ENCODE data around the gene HHAT.

HHAT gene

DNA sequence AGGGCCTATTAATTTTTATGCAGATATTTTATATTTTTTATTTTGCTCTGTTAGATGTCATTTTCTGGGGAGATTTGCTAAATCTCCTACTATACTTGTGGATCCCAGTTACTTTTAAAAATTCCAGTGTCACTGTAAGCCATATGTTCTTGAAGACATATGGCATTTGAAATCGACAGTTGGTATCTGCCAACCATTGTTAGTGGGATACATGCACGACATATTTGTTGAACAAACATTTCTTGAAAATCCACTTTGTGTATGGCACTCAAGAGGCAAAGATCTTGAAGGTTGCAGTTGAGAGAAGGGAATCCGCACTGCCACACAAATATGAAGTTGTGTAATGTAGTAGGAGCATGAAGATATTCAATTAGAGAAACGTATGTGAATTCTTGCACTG lies 287.7 kb downstream of the HHAT start:
- no peak for DNase-seq

DNA sequence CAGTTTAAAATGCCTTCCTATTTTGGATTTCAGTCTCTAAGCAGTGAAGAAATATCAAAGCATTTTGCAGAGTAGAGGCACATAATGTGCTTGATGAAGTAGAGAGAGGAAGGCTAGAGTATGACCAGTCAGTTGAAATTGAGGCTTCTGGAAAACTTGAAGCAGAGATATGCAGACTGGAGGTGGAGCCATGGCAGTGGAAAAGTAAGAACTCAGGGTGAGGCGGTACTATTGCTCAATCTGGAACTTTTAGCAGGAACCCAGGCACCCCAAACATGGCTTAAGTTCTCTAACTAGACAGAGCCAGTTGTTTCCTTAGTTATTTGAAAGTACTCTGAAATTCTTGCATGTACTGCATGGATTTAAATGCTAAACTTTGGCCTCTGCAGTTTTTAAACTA lies 288.6 kb downstream of the HHAT start:
- DNase-seq = no peak

DNA sequence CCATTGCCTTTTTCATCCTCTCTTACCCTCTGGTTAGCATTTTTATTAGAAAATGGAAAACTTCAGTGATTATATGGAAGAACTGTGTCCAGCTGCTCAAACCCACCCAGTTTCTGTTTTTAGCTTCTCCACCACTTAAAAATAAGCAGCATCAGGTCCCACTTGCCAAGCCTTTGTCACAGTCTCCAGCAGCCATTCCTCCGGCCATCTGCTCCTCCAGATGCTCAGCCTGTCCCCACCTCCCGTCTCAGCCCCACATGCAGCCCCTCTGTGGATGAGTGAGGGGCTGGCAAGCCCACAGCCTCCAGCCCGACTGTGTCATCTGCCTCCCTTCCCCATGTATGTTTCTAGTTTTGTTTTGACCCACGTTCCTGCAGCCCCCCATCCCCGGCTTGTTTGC lies 289.7 kb downstream of the HHAT start:
- DNase-seq = no peak

DNA sequence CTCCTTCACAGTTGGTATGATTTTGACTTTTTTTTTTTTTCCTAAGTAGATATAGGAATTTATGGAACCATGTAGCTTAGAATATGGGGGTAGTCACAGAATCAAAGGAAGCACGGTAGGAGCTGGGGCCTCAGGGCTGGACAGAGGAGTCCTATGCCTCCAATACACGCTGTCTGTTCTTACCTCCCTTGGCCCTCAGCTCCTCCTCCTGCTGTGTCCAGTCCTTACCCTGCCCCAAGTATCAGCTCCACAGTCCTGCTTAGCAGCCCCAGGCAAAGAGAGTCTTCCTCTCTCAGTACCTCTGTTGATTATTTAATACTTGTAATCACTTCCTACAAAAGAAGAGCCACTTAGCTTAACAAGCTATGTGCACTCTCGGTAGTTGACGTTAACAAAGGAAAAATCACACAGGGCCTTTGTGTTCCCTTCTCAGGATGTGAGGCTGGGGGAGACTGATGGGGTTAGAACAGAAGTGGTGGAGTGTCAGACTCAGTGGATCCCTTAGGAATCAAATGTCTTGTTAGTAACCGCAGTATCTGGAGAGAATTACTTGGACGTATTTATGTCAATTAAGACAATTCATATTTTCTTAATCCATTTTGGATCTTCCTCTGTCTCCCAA lies 292.3 kb downstream of the HHAT start:
- DNase-seq = no peak

DNA sequence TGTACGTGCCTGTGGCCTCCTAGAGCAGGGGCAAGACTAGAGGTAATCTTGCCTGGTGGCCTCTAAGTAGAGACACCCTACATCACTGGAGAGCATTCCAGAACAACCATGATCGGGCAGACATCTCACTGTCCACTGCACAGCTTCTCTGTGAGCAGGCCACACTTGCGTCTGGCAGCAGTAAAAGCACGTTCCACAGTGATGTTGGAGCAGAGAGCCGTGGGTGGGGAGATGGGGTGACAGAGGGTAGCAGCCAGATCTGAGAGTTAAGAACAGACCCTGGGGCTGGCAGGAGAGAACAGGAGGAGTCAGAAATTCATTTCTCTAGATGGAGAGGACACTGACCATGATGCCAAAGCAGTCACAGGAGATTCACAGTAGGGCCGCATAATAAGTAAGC lies 293.0 kb downstream of the HHAT start:
- no peak for DNase-seq

DNA sequence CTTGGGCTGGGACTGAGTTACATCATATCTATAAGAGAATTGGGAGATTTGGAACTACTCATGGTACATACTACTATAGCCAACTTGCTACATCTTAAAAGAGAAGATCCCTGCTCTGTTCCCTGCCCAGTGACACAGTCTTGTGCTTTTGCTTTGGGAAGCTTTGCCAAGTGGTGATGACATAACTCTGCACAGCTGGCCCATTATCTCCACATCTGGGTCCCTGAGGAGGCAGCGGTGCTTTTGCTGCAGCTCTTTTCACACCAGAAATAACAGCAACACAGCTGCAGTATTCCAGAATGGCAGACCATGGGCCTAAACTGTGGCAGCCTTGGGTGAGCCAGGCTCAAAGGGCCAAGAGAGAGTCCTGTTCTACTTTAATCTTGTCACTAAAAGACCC lies 296.0 kb downstream of the HHAT start:
- no peak for DNase-seq

DNA sequence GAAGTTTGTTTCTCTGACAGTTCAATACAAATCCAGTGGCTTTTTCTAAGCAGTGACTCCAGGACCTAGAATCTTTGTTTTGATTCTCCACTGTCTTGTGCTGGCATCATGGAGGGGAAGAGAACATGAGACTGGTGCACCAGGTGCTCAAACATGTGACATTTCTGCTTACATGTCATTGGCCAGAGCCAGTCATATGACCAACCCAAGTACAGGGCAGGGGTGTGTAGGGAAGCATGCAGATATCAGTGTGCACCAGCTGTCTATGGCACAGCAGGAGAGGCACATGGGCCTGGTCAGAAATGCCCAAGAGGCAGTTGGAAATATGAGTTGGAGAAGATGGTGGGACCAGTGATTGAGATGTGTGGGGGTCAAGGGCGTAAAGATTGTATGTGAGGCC lies 297.0 kb downstream of the HHAT start:
- peak in 1 of 2 experiments; percentile 9 for DNase-seq

DNA sequence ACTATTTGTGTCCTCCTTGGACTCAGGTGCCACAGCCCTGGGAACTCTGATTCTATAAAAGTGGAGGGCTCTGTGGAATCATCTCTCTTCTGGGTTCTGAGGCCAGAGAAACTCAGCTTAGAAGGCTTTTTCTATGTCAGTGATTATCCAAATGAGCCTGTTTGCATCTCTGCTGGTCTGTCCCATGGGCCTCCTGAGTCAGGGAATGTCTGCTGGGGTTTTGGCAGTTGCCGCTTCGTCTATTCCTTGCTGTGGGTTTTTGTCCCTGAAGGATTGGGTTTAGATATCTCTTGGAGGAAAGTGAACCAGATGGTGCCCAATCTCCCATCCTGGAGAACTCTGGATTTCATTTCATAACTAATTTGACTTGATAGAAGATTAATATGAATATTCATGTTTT lies 297.6 kb downstream of the HHAT start:
- peak; percentile 41 to 68 for DNase-seq

DNA sequence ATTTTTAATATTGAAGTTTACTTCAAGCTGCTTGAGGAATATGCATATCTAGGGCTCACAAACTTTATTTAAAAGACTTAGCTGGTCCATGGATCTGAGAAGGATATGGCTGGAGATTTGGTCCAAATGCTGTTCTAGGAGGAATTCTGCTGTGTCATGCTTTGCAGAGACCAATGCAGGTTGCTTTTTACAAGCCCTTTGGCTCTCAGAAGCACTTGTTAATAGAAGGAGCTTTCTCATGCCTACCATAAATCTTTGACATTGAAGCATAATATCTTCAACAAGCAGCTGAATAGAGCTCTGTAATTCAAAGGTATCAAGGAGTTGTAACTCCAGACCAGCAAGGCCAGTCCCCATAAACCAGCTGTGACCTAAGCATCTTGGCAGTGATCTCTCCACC lies 299.1 kb downstream of the HHAT start:
- DNase-seq = no peak

DNA sequence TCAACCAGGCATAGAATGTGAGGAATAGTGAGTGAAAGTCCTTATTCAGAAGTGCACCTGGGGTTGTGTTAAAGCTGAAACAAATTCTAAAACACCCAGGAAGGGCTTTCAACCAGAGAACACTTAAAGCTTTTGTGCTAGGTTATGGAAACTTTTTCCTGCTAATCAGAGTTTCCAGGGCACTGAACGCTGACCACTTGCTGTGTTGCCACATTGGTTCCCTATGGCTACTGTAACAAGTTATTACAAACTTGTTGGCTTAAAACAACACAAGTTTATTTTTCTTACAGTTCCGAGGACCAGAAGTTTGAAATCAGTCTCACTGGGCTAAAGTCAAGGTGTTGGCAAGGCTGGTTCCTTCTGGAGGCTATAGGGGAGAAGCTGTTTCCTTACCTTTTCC lies 300.6 kb downstream of the HHAT start:
- DNase-seq = no peak

DNA sequence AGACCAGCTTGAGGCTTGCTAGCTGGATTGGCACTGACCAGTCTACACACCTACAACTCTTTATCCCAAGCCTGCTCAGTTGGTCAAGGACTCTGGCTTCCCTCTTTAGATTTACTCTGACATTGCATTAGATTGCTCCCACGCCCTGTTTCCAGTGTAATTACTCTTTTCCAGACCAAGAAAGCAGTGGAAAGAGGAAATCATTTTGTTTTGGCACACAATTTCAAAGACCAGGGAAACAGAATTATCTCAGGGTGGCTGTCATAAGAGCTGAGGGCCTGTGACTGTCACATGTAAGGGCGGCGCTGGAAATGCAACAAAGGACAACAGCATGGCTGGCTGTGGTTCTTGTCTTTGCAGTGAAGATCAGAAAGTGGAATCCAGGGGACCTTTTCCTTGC lies 302.7 kb downstream of the HHAT start:
- no peak for DNase-seq

DNA sequence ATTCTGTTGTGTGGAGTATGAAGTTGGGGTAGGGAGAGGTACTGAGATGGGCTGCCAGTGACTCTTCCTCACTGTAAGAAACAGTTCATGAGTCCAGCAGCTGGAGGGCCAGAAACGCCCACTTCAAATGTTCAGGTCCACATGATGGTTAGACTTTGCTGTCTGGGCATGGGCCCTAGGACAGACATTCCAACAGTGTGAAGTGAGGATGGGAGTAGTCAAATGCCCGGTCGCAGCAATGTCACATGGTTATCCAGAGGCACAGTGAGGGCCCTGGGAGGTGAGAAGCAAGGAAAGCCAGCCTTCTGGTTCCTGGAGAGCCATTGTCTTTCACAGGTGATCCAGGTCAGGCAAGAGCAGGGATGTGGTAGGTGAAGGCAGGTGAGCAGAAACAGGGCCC lies 304.4 kb downstream of the HHAT start:
- no peak for DNase-seq

DNA sequence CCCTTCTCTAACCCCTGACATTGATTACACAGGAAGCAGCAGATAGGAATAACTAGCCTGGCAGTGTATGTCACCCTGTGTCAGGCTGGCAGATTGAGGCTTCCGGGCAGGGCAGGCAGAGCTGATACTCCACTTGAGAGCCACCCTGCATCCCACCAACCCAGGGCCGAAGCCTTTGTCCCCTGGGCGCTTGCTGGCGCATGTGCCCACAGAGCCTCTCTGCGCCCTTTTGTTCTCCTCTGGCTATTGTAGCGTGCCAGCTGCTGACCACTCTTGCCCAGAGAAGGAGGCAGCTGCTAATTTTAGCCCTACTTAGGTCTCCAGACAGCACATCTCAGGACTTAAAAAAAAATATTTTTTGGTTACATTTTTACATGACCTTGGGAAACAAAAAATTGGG lies 304.9 kb downstream of the HHAT start:
- DNase-seq = no peak

DNA sequence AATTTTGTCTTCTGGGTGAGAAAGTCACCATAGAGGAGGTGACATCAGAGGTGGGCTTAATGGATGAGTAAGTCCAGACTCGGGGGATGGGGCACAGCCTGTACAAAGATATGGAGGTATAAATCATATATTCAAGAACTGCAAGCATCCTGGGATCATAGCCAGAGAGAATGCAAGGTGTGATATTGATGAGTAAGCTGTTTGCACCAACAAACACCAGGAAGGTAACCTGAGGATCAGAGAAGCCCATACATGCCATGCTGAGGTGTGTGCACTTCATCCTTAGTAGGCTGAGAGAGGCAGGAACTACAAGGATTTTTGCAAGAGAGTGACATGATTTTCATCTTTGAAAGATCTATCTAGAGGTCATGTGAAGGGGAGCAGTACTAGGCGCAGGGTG lies 306.4 kb downstream of the HHAT start:
- no peak for DNase-seq

DNA sequence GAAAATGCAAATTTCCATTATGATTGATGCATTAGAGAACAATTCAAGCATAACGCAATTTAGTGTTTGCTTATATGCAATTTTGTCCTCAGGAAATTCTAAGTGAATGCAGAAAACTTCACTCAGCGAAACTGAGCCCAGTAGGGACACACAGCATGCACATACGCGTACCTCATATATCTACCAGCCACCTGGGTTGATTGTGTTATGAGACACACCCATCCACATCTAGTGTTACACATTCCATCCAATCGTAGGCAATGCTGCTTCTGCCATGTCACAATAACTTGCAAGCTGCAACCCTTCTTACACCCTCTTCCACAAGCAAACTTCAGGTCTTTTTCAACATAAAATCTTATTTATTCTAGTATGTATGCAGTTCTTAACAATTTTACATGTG lies 312.9 kb downstream of the HHAT start:
- DNase-seq = no peak

DNA sequence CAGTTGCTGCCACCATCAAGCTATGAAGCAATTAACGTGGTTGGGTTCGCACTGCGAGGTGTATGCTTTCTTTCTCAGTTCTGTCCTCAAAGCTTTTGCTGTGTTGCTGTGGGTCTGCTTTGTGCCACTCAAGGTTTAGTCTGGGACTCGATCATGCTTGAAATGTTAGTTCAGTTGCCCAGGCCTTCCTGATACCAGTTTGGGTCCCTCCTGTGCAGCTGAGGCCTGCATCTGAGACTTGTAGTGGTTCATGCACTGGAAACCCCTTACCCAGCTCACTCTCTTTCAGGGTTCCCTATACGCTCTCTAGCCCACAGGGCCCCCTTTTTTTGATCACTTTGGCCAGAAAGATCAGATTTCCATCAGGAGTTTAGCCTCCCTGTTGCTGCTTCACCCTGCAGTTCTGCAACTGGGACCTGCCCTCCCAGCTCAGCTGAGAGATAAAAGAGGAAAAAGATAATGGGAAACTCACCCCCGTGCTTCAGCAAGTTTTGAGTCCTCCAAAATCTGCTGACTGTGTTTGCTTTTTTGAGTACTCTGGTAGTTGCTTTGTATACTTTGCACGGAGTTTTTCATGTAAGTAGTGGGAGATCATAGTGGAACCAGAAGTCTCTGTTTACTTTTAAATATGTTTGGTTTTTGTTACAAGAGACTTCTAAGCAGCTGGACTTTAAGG lies 317.0 kb downstream of the HHAT start:
- DNase-seq = no peak

DNA sequence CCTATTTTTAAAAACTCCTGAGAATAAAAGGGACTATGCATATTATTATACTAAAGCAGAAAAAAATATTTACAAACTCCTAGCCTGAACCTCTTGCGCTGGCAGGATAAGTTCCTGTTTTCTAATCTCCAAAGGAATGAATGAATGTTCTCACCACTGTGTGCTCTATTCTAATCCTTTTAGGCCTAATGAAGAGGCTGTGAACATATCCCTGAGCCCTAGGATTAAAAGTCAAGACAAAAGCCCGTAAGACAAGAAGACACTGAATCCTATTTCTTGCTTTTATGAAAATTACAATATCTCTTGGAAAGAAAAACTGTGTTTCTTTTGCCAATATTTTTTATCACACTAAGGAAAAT lies 317.5 kb downstream of the HHAT start:
- no peak for DNase-seq

DNA sequence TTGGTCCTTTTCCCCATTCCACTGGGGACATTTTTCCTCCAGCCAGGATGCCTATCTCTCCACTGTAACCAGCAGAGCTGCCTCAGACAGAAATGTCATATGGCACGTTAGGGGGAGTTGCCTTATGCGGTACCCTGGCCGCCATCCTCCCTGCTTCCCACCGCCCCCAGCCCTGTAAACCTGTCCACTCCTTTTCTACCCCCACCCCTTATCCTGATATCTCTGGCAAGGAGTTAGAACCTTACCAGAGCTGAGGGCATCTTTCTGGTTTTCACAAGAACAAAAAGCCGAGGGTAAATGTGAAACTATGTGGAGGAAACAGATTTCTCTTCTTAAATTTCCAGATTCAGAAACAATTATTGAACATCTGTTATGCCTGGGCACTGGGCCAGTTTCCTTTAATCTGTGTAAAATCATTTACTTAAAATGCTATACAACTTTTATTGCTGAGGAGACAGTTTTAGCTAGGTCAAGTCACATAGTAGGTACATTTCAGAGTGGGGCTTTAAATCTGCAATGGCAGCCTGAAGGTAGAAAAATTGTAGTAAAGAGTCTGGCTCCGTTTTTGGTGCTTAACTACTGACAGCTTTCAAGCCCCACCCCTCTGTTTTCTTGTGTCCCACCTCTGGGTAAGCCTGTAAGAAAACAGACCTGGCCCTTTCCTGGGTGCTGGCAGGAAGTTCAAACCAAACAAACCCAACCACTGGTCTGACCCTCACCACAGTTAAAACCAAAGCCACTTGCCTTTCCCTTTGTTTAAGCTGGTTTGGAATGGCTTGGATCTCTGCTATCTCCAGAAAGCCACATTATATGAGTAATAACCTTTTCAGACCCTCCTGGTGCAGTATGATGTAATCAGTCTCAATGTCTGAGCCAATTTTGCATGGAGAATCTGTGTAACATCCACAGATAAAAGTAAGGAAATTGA lies 319.0 kb downstream of the HHAT start:
- DNase-seq = no peak

DNA sequence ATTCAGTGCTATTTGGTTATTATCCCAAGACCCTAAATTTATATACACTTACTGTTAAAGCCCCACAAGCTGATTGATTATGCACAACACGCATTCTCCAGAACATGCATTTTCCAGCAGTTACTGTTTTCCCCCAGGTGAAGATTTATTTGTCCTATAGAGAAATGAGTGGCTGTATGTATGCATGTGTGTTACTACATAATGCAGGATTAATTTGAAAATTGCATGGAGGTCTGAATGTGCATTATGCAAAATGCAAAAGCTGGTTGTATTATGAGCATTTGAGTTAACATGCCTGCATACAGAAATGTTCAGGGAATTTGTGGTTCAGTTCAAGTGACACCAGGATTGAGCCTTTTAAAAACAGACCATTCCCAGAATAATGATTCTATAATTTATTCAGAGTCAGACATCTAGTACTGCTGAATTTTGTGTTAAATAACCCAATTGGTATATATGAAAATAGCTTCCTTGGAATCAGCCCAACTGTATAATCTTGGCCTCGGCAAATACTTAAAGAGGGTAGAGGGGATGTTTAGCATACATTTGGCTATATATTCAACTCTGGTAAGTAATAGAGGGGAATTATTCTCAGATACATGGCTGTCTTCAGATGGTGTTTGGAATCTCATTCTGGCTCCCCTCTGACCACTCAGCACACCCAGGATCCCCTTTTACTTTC lies 320.0 kb downstream of the HHAT start:
- no peak for DNase-seq

DNA sequence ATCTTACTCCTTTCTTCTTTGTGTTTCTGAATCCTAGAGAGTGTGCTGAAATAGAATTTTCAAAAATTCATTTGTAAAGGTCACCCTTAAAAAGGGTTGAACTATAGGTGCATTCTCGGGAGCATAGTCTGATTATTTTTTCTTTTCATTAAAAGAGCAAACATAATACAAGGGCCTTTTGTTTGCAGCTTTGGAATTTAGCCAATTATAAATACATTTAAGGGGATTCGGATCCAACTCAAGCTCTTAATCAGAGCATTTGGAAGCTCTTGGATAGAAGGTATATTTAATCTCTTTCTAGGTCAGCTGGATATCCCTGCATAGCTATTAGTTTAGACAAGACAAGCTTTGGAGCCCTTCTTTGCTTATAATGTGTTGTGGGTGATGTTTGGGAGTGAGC lies 321.7 kb downstream of the HHAT start:
- no peak for DNase-seq

DNA sequence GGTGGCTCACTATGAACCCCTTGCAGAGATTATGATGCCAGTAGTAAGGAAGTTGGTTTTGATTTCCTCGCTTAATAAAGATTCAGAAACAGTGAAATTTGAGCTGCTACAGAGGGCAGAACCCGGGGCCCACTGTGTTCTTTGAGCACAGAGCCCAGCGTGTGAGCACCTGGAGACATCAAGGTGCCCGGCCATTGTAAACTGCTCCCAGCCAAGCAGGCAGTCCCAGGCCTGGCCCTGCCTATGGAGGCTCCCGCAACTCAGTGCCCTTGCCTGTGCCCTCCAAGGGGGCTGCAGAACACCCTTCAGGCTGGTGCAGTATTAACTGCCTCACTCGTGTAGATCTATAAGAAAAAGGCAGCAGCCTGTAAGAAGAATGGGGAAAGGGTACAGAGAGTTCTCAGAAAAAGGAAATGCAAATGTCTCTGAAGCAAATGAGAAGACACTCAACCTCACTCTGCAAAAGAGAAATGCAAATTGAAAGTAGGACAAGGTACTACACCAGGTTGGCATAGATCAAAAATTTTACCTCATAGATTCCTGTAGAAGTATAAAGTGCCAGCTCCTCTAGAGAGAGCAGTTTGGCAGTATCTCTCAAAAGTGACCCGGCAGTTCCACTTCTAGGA lies 323.7 kb downstream of the HHAT start:
- peak; percentile 5 to 39 for DNase-seq

DNA sequence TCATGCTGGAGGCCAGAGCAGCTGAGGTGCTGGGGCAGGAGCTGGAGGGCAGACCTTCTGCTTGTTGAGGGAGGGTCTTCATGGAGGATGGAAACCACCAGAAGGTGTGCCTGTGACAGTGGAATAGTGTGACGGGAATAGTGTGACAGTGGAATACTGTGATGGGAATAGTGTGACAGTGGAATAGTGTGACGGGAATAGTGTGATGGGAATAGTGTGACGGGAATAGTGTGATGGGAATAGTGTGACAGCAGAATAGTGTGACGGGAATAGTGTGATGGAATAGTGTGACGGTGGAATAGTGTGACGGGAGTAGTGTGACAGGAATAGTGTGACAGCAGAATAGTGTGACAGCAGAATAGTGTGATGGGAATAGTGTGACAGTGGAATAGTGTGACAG lies 325.1 kb downstream of the HHAT start:
- no peak for DNase-seq
